ENCODE data around the gene AURKAIP1. TPM values are rescaled to one million over a fixed set of nuclear protein-coding genes. Genes with fewer than 3 reads are reported as not detected.

The AURKAIP1 gene
- total and polyA plus RNA-seq, 2 of the 13 experiments (the other 11 are each of a cell fraction or from before 2014, with no cell fraction given): 69.5 to 175 TPM

DNA sequence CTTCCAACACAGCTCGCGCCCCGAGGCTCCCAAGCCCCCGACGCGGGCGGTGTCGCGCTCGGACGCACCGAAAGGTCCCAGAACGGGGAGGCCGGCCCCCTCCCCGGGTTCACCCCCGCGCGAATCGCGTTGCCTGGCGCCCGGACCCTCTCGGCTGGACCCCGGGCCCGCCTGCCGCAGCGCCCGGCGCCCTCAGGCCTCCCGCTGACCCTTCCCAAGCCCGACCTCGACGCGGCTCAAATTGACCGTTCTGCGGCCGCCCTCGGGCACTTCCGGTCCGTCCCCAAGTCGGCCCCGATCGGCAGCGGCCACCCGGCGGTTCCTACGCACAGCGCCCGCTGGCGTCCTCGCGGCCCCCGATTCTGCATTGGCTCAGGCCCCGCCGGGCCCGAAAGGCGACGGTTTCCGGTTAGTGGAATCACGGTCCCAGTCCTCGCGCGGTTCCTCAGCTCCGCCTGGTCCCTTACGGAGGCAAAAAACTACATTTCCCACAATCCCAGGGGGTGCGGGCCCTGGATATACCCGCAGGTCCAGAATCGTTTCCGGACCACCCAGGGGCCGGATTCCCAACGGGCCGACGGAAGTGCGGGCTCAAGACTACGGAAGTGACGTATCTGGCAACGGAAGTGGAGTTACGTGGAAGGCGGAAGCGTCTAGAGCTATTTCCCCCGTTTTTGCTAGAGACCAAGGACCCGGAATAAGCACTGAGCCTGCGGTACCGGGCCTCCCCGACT lies at the start of gene AURKAIP1 (continued):
- TF ChIP-seq EEA1 (CRISPR knock-in tag; IDR thresholded peaks at IDR 0.05; ENCODE audit: borderline replicate concordance) (no peak; the same call in 1 of the 2 replicates), MYNN (CRISPR knock-in tag; IDR thresholded peaks at IDR 0.05; ENCODE audit: low read depth) (0 out of 2 replicates have a peak, but pooled peaks have one; percentile 63), PAF1 (CRISPR knock-in tag; IDR thresholded peaks at IDR 0.05) (no peak), FOXA3 (CRISPR knock-in tag; IDR thresholded peaks at IDR 0.05) (peak; percentile 82), MTA3 (CRISPR knock-in tag; IDR thresholded peaks at IDR 0.05) (no peak), ARNT (IDR thresholded peaks at IDR 0.05) (no peak), RORA (CRISPR knock-in tag; IDR thresholded peaks at IDR 0.05) (no peak), ZNF530 (CRISPR knock-in tag; IDR thresholded peaks at IDR 0.05; ENCODE audit: low read depth) (no peak), ZNF879 (CRISPR knock-in tag; IDR thresholded peaks at IDR 0.05) (no peak), EP300 (IDR thresholded peaks at IDR 0.05; ENCODE audit: low read depth in 2 of 2, low read length in 2 of 2) (peak in 1 of 2 experiments; percentile 44; a peak in 2 of 4 replicates), EP300 (CRISPR knock-in tag; IDR thresholded peaks at IDR 0.05; ENCODE audit: borderline replicate concordance) (peak; percentile 57; the same call in 1 of the 2 replicates), ZNF10 (CRISPR knock-in tag; IDR thresholded peaks at IDR 0.05; ENCODE audit: borderline replicate concordance, low read depth) (peak; percentile 51; the same call in 1 of the 2 replicates), ZNF234 (CRISPR knock-in tag; conservative IDR thresholded peaks at IDR 0.05) (peak; percentile 77; the same call in 1 of the 2 replicates), JUNB (CRISPR knock-in tag; IDR thresholded peaks at IDR 0.05; ENCODE audit: borderline replicate concordance) (no peak), ZNF224 (CRISPR knock-in tag; IDR thresholded peaks at IDR 0.05) (peak; percentile 44; the same call in 1 of the 2 replicates), RFX3 (CRISPR knock-in tag; IDR thresholded peaks at IDR 0.05) (0 out of 2 replicates have a peak, but pooled peaks have one; percentile 10), ISX (CRISPR knock-in tag; conservative IDR thresholded peaks at IDR 0.05) (no peak), ELF1 (CRISPR knock-in tag; IDR thresholded peaks at IDR 0.05) (peak; percentile 98)
- TF ChIP-seq, protein P1, sequence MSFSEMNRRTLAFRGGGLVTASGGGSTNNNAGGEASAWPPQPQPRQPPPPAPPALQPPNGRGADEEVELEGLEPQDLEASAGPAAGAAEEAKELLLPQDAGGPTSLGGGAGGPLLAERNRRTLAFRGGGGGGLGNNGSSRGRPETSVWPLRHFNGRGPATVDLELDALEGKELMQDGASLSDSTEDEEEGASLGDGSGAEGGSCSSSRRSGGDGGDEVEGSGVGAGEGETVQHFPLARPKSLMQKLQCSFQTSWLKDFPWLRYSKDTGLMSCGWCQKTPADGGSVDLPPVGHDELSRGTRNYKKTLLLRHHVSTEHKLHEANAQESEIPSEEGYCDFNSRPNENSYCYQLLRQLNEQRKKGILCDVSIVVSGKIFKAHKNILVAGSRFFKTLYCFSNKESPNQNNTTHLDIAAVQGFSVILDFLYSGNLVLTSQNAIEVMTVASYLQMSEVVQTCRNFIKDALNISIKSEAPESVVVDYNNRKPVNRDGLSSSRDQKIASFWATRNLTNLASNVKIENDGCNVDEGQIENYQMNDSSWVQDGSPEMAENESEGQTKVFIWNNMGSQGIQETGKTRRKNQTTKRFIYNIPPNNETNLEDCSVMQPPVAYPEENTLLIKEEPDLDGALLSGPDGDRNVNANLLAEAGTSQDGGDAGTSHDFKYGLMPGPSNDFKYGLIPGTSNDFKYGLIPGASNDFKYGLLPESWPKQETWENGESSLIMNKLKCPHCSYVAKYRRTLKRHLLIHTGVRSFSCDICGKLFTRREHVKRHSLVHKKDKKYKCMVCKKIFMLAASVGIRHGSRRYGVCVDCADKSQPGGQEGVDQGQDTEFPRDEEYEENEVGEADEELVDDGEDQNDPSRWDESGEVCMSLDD (CRISPR knock-in tag; IDR thresholded peaks at IDR 0.05; ENCODE audit: borderline replicate concordance): no peak; the same call in 1 of the 2 replicates
- TF ChIP-seq, protein P2, sequence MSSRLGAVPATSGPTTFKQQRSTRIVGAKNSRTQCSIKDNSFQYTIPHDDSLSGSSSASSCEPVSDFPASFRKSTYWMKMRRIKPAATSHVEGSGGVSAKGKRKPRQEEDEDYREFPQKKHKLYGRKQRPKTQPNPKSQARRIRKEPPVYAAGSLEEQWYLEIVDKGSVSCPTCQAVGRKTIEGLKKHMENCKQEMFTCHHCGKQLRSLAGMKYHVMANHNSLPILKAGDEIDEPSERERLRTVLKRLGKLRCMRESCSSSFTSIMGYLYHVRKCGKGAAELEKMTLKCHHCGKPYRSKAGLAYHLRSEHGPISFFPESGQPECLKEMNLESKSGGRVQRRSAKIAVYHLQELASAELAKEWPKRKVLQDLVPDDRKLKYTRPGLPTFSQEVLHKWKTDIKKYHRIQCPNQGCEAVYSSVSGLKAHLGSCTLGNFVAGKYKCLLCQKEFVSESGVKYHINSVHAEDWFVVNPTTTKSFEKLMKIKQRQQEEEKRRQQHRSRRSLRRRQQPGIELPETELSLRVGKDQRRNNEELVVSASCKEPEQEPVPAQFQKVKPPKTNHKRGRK (CRISPR knock-in tag; IDR thresholded peaks at IDR 0.05): no peak
- TF ChIP-seq, protein P3, sequence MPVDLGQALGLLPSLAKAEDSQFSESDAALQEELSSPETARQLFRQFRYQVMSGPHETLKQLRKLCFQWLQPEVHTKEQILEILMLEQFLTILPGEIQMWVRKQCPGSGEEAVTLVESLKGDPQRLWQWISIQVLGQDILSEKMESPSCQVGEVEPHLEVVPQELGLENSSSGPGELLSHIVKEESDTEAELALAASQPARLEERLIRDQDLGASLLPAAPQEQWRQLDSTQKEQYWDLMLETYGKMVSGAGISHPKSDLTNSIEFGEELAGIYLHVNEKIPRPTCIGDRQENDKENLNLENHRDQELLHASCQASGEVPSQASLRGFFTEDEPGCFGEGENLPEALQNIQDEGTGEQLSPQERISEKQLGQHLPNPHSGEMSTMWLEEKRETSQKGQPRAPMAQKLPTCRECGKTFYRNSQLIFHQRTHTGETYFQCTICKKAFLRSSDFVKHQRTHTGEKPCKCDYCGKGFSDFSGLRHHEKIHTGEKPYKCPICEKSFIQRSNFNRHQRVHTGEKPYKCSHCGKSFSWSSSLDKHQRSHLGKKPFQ (CRISPR knock-in tag; IDR thresholded peaks at IDR 0.05; ENCODE audit: insufficient replicate concordance): peak; percentile 69
- TF ChIP-seq, protein P4, sequence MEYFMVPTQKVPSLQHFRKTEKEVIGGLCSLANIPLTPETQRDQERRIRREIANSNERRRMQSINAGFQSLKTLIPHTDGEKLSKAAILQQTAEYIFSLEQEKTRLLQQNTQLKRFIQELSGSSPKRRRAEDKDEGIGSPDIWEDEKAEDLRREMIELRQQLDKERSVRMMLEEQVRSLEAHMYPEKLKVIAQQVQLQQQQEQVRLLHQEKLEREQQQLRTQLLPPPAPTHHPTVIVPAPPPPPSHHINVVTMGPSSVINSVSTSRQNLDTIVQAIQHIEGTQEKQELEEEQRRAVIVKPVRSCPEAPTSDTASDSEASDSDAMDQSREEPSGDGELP (IDR thresholded peaks at IDR 0.05; ENCODE audit: borderline replicate concordance, low read depth): peak; percentile 49; the same call in 1 of the 2 replicates
- TF ChIP-seq, protein P5, sequence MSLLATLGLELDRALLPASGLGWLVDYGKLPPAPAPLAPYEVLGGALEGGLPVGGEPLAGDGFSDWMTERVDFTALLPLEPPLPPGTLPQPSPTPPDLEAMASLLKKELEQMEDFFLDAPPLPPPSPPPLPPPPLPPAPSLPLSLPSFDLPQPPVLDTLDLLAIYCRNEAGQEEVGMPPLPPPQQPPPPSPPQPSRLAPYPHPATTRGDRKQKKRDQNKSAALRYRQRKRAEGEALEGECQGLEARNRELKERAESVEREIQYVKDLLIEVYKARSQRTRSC (CRISPR knock-in tag; IDR thresholded peaks at IDR 0.05; ENCODE audit: low read depth): no peak
